GM19035 (cell line): Measurements from ENCODE around the gene STAT3.
"Not testable (repeated sequence)": the region's sequence is repeated elsewhere in the genome, so short reads cannot be mapped to it uniquely, and the experiment has no call there.

Experiments
- ATAC-seq: cut with Tn5 transposase; IDR thresholded peaks from one replicate; pipeline ENCODE4 v1.9.1; 2021; ENCODE audit not compliant: unreplicated experiment

Gene STAT3

GRCh38 chr17:42409523-42410318, 21.5 kb upstream of the STAT3 start:
- ATAC-seq = no peak

GRCh38 chr17:42408061-42408460, 19.8 kb upstream of the STAT3 start:
- ATAC-seq = no peak

- ATAC-seq = no peak
Measured at GRCh38 chr17:42407289-42407836, 19.1 kb upstream of the STAT3 start.

- no peak for ATAC-seq
Measured at GRCh38 chr17:42406615-42407288, 18.5 kb upstream of the STAT3 start.

- no peak for ATAC-seq
Measured at GRCh38 chr17:42405963-42406495, 17.8 kb upstream of the STAT3 start.

GRCh38 chr17:42405076-42405475, 16.8 kb upstream of the STAT3 start:
- ATAC-seq = no peak

- ATAC-seq = no peak
Measured at GRCh38 chr17:42404326-42405055, 16.2 kb upstream of the STAT3 start.

GRCh38 chr17:42403150-42403549, 14.9 kb upstream of the STAT3 start:
- ATAC-seq = no peak

- no peak for ATAC-seq
Measured at GRCh38 chr17:42402117-42402516, 13.9 kb upstream of the STAT3 start.

GRCh38 chr17:42400844-42401375, 12.7 kb upstream of the STAT3 start:
- not testable (repeated sequence) for ATAC-seq

- ATAC-seq = no peak
Measured at GRCh38 chr17:42399948-42400843, 12.0 kb upstream of the STAT3 start.

GRCh38 chr17:42399121-42399520, 10.9 kb upstream of the STAT3 start:
- no peak for ATAC-seq

- not testable (repeated sequence) for ATAC-seq
Measured at GRCh38 chr17:42395601-42396000, 7.4 kb upstream of the STAT3 start.

- no peak for ATAC-seq
Measured at GRCh38 chr17:42394838-42395237, 6.6 kb upstream of the STAT3 start.

GRCh38 chr17:42392692-42393415, 4.6 kb upstream of the STAT3 start:
- no peak for ATAC-seq

GRCh38 chr17:42391439-42391838, 3.2 kb upstream of the STAT3 start:
- not testable (repeated sequence) for ATAC-seq

- ATAC-seq = no peak
Measured at GRCh38 chr17:42389899-42390298, 1.7 kb upstream of the STAT3 start.

- peak; percentile 21 for ATAC-seq
Measured at GRCh38 chr17:42389135-42389417, 834 bp upstream of the STAT3 start.

GRCh38 chr17:42387661-42388380, 421 bp downstream of the STAT3 start:
- ATAC-seq = peak; percentile 4
